Left hindlimb (tissue), 1 donor: Measurements from ENCODE around the gene ATP8B4.

Experiments
- DNase-seq: peaks from one replicate; pipeline ENCODE4 v3.0.0-alpha.2; 2018

ATP8B4 gene

GRCh38 chr15:49847423-49848281, 271.4 kb downstream of the ATP8B4 start:
- no peak for DNase-seq

- DNase-seq: no peak
These were observed 274.6 kb downstream of the ATP8B4 start for GRCh38 chr15:49844390-49844789.

GRCh38 chr15:49843725-49844124, 275.3 kb downstream of the ATP8B4 start:
- DNase-seq: no peak

GRCh38 chr15:49842031-49842730, 276.9 kb downstream of the ATP8B4 start:
- no peak for DNase-seq

GRCh38 chr15:49832511-49832910, 286.5 kb downstream of the ATP8B4 start:
- no peak for DNase-seq

- DNase-seq: no peak
These were observed 287.6 kb downstream of the ATP8B4 start for GRCh38 chr15:49831206-49831965.

- DNase-seq: no peak
These were observed 288.6 kb downstream of the ATP8B4 start for GRCh38 chr15:49830391-49830790.

GRCh38 chr15:49827311-49827710, 291.7 kb downstream of the ATP8B4 start:
- no peak for DNase-seq

- DNase-seq: no peak
These were observed 292.3 kb downstream of the ATP8B4 start for GRCh38 chr15:49826640-49827234.

GRCh38 chr15:49824775-49825099, 294.3 kb downstream of the ATP8B4 start:
- no peak for DNase-seq

GRCh38 chr15:49823987-49824774, 294.9 kb downstream of the ATP8B4 start:
- no peak for DNase-seq

- DNase-seq: no peak
These were observed 301.9 kb downstream of the ATP8B4 start for GRCh38 chr15:49817100-49817499.

- DNase-seq: peak; percentile 66
These were observed 303.1 kb downstream of the ATP8B4 start for GRCh38 chr15:49815950-49816349.

GRCh38 chr15:49815526-49815925, 303.5 kb downstream of the ATP8B4 start:
- DNase-seq: no peak

GRCh38 chr15:49814709-49815108, 304.3 kb downstream of the ATP8B4 start:
- no peak for DNase-seq

- DNase-seq: no peak
These were observed 305.4 kb downstream of the ATP8B4 start for GRCh38 chr15:49813625-49814024.

- no peak for DNase-seq
These were observed 308.3 kb downstream of the ATP8B4 start for GRCh38 chr15:49810720-49811119.

GRCh38 chr15:49809894-49810609, 309.0 kb downstream of the ATP8B4 start:
- no peak for DNase-seq

- DNase-seq: no peak
These were observed 310.7 kb downstream of the ATP8B4 start for GRCh38 chr15:49808341-49808740.
